Kidney epithelial cell (primary cell): ENCODE data around the gene MED10. TPM values are rescaled to one million over a fixed set of nuclear protein-coding genes. Genes with fewer than 3 reads are reported as not detected.
"Not testable (repeated sequence)": the region's sequence is repeated elsewhere in the genome, so short reads cannot be mapped to it uniquely, and the experiment has no call there.

ENCODE experiments used
- DNase-seq: peaks from one replicate; pipeline ENCODE4 v3.0.0-alpha.2; 2010; ENCODE audit warnings: low read depth
- H3K27me3 ChIP-seq: 2 replicates; pipeline ENCODE4 v1.6.0; 2011; ENCODE audit warnings: low read length; ENCODE audit not compliant: control insufficient read depth, insufficient read depth
- H3K36me3 ChIP-seq: 2 replicates; pipeline ENCODE4 v1.5.1; 2011; ENCODE audit warnings: low read length; ENCODE audit not compliant: control insufficient read depth, insufficient read depth
- H3K4me3 ChIP-seq: 2 replicates; pipeline ENCODE4 v1.5.1; 2011; ENCODE audit warnings: low read depth, mild to moderate bottlenecking, control low read depth, low read length
- total RNA-seq: library from RNA; depleted of rRNA; stranded (reverse); fragments of >200 nt; gene quantifications from 2 replicates; pipeline ENCODE4 v1.2.3, GENCODE V29; 2015
- TF ChIP-seq, protein P1 (sequence below): IDR thresholded peaks from 2 replicates; pipeline ENCODE4 v1.5.1; 2011; ENCODE audit warnings: mild to moderate bottlenecking, moderate library complexity, low read length, control low read depth, inconsistent platforms; ENCODE audit not compliant: insufficient read depth, poor library complexity, severe bottlenecking

Gene MED10
- total RNA-seq, 1 donor from 2014 or later, result 45.7 TPM

DNA sequence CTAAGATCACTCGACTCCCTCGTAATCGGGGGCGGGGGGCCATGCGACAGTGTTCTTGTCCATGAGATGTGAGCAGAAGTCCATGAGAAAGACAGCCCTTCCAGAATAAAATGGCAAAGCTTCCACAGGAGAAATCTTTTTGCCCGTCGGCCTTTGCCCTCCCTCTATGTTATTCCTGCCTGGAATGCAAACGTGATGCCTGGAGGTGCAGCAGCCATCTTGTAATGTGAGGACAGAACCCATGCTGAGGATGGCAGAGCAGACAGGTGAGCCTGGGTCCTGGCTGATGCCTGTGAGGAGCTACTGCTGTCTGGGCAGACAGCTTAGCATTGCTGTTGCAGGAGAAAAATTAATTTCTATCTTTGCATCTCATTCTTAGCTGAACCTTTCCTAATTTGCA lies 17.2 kb downstream of the MED10 start:
- H3K27me3 ChIP-seq, result no peaks in the 10 kb centered on the region
- TF ChIP-seq, protein P1, sequence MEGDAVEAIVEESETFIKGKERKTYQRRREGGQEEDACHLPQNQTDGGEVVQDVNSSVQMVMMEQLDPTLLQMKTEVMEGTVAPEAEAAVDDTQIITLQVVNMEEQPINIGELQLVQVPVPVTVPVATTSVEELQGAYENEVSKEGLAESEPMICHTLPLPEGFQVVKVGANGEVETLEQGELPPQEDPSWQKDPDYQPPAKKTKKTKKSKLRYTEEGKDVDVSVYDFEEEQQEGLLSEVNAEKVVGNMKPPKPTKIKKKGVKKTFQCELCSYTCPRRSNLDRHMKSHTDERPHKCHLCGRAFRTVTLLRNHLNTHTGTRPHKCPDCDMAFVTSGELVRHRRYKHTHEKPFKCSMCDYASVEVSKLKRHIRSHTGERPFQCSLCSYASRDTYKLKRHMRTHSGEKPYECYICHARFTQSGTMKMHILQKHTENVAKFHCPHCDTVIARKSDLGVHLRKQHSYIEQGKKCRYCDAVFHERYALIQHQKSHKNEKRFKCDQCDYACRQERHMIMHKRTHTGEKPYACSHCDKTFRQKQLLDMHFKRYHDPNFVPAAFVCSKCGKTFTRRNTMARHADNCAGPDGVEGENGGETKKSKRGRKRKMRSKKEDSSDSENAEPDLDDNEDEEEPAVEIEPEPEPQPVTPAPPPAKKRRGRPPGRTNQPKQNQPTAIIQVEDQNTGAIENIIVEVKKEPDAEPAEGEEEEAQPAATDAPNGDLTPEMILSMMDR, result no peak
- DNase-seq, result no peak
- no peaks in the 10 kb centered on the region for H3K36me3 ChIP-seq
- no peak overlapping the region for H3K4me3 ChIP-seq

DNA sequence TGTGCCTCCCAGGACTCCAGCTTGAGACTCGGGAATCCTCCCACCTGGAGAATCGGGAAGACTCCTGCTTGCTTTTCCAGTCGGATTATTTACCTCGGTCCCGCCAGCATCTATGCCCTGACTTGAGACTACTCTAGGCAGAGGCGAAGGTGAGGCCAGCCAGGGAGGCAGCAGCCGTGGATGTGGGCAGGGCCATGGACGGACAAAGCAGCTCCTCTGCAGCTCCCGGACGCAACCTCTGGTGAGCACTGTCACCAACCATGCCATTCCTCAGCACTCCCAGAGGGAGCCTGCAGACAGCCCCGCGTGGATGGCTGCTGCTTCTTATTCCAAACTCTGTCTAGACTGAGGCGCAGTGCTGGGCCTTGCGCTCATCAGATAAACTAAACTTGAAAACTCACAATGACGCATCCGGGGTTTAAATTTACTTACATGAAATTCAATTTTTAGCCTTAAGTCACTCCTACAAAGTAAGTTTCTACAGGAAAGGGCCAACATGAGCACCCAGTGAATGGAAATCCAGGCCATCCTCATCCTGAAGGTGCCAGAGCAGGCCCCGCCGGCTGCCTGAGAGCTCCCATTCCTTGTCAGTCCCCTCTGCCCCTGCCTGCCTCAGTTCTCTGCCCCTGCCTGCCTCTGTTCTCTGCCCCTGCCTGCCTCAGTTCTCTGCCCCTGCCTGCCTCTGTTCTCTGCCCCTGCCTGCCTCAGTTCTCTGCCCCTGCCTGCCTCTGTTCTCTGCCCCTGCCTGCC lies 17.8 kb downstream of the MED10 start:
- H3K4me3 ChIP-seq, result no peak overlapping the region
- no peaks in the 10 kb centered on the region for H3K27me3 ChIP-seq
- H3K36me3 ChIP-seq, result no peaks in the 10 kb centered on the region
- no peak for DNase-seq
- TF ChIP-seq, protein P1, result no peak

DNA sequence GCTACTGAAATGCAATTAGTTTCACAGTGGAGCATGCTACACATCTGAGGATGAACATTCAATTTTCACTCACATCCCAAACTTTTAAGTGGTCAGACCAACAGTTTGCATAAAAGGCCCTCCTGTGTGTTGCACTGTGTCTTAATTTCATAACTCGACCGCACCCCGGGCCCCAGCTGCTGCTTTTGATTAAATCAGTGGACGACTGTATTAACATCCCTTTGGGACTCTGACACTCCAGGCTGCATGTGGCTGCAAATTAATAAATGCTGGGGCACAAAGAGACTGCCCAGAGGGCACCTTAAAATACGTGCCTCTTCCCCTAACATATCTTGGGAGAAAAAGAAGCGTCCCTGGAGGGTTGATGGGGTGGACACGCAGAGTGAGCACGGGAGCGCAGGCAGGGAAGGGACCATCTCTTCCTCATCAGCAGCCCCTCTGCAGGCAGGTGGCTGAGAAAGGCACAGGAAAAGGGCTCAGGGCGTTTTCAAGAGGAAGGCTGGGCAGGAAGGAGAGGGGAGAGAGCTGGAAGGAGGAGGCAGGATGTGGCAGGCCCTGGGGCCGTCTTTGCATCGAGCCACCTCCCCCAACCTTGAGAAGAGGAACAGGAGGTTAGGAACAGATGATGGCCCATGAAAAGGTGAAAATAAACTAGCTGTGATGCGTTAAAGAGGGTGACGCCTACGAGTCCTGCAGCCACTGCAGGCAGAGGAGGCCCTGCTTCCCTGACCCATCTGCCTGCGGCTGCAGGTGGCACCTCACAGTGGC lies 18.6 kb downstream of the MED10 start:
- Histone ChIP-seq H3K36me3 (no peaks in the 10 kb centered on the region), H3K27me3 (no peaks in the 10 kb centered on the region), H3K4me3 (no peak overlapping the region)
- TF ChIP-seq, protein P1, result no peak
- no peak for DNase-seq

DNA sequence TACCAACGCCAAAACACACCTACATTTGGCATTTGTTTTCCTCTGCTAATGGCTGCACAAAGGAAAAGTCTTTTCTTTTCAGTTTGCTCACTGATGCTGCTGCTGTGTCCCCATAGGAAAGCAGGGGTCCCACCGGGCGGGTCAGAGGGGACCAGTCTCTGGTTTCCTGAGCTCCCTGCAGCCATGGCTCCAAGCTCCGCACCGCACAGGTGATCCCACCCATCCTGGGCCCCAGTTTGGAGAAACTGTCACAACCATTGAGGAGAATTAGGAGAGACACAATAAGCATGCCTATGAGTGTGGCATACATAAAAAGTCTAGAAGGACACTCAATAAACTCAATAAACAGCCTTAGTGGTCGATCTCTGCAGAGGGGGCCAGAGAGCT lies 19.9 kb downstream of the MED10 start:
- Histone ChIP-seq H3K4me3 (no peak overlapping the region), H3K27me3 (no peaks in the 10 kb centered on the region), H3K36me3 (no peaks in the 10 kb centered on the region)
- TF ChIP-seq, protein P1, result no peak
- no peak for DNase-seq

DNA sequence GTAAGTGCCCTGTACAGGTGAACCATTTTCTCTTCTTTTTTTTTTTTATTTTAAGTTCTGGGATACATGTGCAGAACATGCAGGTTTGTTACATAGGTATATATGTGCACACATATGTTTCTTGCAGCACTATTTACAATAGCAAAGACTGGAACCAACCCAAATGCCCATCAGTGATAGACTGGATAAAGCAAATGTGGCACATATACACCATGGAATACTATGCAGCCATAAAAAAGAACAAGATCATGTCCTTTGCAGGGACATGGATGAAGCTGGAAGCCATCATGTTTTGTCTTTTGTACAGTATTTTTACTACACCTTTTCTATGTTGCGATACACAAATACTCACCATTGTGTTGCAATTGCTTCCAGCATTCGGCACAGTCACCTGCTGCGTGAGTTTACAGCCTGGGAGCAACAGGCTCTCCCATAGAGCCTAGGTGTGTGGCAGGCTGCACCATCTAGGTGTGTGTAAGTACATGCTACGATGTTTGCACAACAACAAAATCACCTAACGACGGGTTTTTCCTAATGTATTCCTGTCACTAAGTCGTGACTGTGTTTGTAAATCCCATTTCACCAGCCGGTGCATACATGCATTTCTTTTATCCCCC lies 20.4 kb downstream of the MED10 start:
- H3K4me3 ChIP-seq, H3K27me3 ChIP-seq, DNase-seq, H3K36me3 ChIP-seq: not testable (repeated sequence)

DNA sequence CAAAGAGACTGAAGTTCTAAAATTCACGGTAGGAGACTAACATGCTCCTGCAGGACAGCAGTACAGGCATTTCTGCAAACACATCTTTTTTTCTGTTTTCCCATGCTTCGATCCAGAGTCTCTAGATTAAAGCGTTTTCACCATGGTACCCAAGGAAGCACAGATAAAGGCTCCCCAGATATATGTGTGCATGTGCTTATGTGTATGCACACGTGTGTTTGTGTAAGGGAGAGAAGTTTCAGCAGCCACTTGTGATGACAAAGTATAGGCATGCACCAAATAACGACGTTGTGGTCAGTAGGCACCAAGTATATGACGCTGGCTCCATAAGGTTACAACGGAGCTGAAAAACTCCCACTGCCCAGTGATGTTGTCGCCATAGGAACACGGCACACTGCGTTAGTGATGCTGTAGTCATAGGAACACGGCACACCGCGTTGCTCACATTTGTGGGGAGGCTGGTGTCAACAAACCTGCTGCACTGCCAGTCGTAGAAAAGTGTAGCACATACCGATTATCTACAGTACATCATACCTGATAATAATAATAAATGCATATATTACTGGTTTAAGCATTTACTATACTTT lies 21.7 kb downstream of the MED10 start:
- no peak for DNase-seq
- H3K27me3 ChIP-seq, result no peaks in the 10 kb centered on the region
- no peak overlapping the region for H3K4me3 ChIP-seq
- TF ChIP-seq, protein P1, result no peak
- H3K36me3 ChIP-seq, result no peaks in the 10 kb centered on the region
